Right ventricle myocardium inferior (tissue), 1 donor: ENCODE data around the gene TP53BP2. TPM values are rescaled to one million over a fixed set of nuclear protein-coding genes. Genes with fewer than 3 reads are reported as not detected.
"Not testable (repeated sequence)": the region's sequence is repeated elsewhere in the genome, so short reads cannot be mapped to it uniquely, and the experiment has no call there.

Source experiments
- ATAC-seq: fragments of 200-7000 bp; cut with Tn5 transposase; one replicate; pipeline ENCODE4 v1.9.1; 2020; ENCODE audit warnings: mild to moderate bottlenecking, moderate library complexity
- DNase-seq: peaks from one replicate; pipeline ENCODE4 v3.0.0; 2021; ENCODE audit errors: missing footprints
- intact Hi-C: fragments of 100-400 bp; cut with DNase I; formaldehyde crosslinking; loops from one replicate; pipeline ENCODE4 v1.11.0; 2022
- total RNA-seq: library from RNA; stranded (reverse); fragmentation: NEBNext Ultra II Directional; extraction: Animal tissue kit (Norgen Biotek cat#: 25700); gene quantifications from one replicate; pipeline ENCODE4 v1.2.1, GENCODE V29; 2021
- donor health status: DM: no; HTN: yes; CAD: no; lungs with severe emphysema.

The TP53BP2 gene
- total RNA-seq, 1 donor from 2014 or later, result 18.7 TPM

GRCh38 chr1:223860051-223860622, 14.4 kb upstream of the TP53BP2 start:
- intact Hi-C loops, result no loop called here
- ATAC-seq, result no peak

DNA sequence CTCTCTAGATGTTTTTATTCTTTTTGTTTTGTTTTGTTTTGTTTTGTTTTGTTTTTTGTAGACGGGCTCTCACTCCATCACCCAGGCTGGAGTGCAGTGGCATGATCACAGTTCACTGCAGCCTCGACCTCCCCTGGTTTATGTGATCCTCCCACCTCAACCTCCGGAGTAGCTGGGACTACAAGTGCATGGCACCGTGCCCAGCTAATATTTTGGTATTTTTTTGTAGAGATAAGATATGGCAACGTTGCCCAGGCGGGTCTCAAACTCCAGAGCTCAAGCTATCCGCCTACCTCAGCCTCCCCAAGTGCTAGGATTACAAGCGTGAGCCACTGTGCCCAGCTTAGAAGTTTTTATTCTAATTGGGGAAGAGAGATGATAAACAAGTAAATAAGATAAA, 13.3 kb upstream of the TP53BP2 start:
- DNase-seq (no peak), ATAC-seq (no peak)

More at GRCh38 chr1:223860051-223860622, 14.4 kb upstream of the TP53BP2 start:
- no peak for DNase-seq

GRCh38 chr1:223856386-223856785, 10.6 kb upstream of the TP53BP2 start:
- ATAC-seq, result no peak
- intact Hi-C loops, result no loop called here
- DNase-seq, result no peak

More for the DNA sequence above, 13.3 kb upstream of the TP53BP2 start:
- intact Hi-C loops, result no loop called here

DNA sequence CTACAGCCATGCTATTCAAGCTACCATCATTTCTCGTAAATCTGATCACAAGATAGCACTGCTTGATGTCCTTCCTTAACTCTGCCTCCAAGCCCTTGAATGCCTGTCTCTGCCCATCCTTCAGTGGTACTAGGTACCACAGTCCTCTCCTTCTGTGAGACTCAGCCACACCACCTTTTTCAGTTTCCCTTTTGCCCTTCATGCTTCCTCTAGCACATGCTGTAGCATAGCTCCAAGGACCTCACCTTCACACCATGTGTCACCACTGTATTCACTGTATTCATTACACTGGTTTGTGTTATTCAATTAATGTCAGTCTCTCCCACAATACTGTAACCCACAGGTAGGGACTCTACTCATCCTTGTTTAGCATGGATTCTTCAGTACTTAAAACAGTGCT, 8.0 kb upstream of the TP53BP2 start:
- DNase-seq (no peak), ATAC-seq (no peak)
- intact Hi-C loops, result no loop called here

DNA sequence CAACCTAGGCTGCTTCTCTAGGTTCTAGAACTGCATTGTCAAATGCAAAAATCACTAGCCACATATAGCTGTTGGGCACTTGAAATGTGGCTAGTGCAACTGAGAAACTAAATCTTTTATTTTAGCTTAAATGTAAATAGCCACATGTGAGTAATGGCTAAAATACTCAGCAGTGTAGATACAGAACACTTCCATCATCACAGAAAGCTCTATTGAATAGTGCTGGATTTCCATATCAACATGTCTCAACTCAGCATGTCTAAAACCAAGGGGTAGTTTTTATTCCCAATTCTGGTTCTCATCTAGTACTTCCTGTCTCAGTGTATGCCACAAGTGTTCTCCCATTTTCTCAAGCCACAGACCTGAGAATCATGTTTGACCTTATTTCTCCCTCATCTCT, 7.5 kb upstream of the TP53BP2 start:
- DNase-seq, result no peak
- intact Hi-C loops, result no loop called here
- no peak for ATAC-seq

DNA sequence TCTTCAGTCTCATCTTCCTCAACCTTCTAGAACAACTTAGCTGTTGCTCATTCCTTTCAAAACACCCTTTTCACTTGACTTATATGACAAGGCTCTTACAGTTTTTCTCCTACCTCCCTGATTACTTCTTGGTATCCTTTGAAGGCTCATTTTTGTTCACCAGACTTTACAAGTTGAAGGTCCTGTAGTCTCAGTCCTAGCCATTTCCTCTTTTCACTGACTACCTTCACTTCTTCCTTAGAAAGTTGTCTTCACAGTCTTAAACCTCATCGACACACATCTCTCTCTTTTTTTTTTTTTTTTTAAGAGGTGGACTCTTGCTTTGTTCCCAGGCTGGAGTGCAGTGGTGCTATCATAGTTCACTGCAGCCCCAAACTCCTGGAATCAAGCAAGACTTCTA, 6.6 kb upstream of the TP53BP2 start:
- no peak for DNase-seq
- intact Hi-C loops, result no loop called here
- ATAC-seq, result no peak

DNA sequence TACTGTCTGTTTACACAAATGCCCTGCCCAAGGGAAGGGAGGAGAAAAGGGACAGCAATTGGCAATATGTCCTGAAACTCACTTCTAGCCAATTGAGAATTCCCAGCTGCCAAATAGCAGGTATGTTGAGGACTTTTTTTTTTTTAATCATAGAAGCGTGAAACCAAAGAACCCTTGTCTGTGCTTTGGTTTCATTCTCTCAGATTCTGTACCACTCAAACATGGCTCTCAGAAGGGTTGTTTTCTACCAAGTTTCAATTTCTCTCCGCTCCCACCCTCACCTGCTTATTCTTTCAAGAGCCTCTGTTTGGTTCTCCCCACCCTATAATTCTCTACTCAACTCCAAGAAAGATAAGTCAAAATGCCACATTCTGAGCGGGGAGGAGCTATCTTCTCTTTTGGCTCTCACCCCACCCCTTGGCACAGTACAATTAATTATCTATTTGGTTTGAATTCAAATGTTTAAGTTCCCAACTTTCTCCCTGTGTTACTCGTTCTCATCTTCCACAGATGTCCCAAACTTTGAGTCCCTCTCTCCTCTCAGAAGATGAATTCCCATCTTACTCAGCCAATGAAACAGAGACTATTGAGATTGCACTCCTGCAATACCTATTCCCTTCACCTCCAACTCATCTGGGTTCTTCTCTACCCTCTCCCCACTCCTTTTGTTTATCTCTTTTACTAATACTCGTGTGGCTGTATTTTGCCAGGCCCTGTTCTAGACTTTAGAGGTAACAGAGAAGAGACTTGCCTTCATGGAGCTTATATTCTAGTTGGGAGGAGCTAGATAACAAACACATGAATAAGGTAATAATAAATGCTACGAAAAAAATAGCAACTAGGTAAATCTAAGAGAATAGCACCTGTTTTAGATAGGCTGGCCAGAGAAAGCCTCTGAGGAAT, 3.9 kb upstream of the TP53BP2 start:
- DNase-seq (no peak), ATAC-seq (no peak)
- intact Hi-C loops, result loop anchor here (5.0 kb wide), 1 partner anchor 137 kb away; the partner anchor contains the start of gene CAPN2

GRCh38 chr1:223848536-223848935, 2.8 kb upstream of the TP53BP2 start:
- no peak for DNase-seq
- ATAC-seq, result no peak
- intact Hi-C loops, result loop anchor here (5.0 kb wide), 1 partner anchor 136 kb away; the partner anchor contains the start of gene CAPN2

- ATAC-seq (no peak), DNase-seq (no peak)
- intact Hi-C loops, result loop anchor here (5.0 kb wide), 1 partner anchor 136 kb away; the partner anchor contains the start of gene CAPN2
Measured at GRCh38 chr1:223847781-223848345, 2.1 kb upstream of the TP53BP2 start.

- ATAC-seq (peak; percentile 1), DNase-seq (peak; percentile 82)
- intact Hi-C loops, result loop anchor here (5.0 kb wide), 1 partner anchor 133 kb away; the partner anchor contains the start of gene CAPN2
Measured at GRCh38 chr1:223845037-223845809, 524 bp downstream of the TP53BP2 start.

DNA sequence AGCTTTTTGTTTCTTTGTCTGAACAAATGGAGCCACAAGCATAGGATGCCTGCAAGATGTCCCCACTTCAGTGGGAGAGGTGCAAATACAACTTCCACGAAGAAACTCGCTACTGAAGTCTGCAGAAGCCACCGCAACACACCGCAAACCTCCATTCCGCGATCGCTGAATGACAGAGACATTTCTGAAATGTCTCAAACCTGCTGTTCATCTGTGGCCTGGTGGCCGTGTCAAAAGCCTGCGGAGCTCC, 1.0 kb downstream of the TP53BP2 start:
- ATAC-seq, result no peak
- DNase-seq, result no peak
- intact Hi-C loops, result loop anchor here (5.0 kb wide), 1 partner anchor 132 kb away; the partner anchor contains the start of gene CAPN2

GRCh38 chr1:223843934-223844786, 1.6 kb downstream of the TP53BP2 start:
- ATAC-seq, result no peak
- intact Hi-C loops, result loop anchor here (2.0 kb wide), 1 partner anchor 31 kb away; no protein-coding TSS in a partner anchor
- no peak for DNase-seq

- DNase-seq (no peak), ATAC-seq (no peak)
- intact Hi-C loops, result loop anchor here (2.0 kb wide), 1 partner anchor 30 kb away; no protein-coding TSS in a partner anchor
Measured at GRCh38 chr1:223842784-223843183, 3.0 kb downstream of the TP53BP2 start.

DNA sequence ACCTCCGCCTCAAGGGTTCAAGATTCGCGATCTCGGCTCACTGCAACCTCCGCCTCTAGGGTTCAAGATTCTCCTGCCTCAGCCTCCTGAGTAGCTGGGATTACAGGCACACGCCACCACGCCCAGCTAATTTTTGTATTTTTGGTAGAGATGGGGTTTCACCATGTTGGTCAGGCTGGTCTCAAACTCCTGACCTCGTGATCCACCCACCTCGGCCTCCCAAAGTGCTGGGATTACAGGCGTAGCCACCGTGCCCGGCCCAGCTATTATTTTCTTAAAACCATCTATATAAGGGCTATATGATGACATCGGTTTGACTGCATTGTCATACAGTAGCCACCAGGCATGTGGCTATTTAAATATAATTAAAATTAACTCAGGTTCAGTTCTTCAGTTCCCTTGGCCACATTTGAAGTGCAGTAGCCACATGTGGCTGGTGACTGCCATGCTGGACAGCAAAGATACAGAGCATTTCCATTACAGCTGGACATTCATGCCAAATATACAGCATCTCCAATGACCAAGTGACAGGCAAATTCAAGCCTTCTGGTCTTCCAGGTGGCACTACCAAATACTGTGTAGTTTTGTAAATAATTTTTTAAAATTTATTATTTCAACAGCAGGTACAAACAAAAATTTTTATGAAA, 3.6 kb downstream of the TP53BP2 start:
- intact Hi-C loops, result loop anchor here (2.0 kb wide), 1 partner anchor 29 kb away; no protein-coding TSS in a partner anchor

GRCh38 chr1:223840254-223840653, 5.5 kb downstream of the TP53BP2 start:
- intact Hi-C loops, result no loop called here
- ATAC-seq, result no peak

More for the DNA sequence above, 3.6 kb downstream of the TP53BP2 start:
- not testable (repeated sequence) for DNase-seq, ATAC-seq

DNA sequence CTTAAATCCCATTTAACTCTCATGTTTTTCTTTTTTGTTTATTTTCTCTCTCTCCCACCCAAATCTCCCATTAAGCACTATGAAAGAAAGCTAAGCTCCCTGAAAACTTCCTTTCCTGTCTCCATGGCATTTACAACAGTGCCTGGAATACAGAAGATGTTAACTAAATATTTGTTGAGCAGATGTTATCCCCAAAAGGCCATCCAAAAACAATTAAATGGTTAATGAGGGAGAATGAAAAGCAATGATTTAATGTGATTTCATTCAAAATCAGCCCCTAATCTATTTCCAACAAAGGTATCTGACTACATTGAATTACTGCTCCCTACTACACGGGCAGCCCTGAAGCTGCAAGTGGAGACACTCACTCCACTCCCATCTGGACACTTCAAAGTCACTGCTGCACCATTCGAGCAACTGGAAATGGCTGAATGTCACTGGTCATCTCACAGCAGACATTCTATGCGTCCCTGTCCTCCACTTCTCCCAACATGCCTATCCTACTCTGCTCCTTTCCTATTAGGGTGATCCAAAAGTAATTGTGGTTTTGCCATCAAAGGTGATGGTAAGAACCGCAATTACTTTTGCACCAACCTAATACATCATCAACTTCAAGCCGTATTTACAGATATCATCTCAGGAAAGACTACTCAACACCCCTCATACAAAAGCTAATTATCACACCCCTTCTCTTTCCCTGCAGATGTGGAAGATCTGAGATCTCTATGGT, 7.5 kb downstream of the TP53BP2 start:
- intact Hi-C loops, result no loop called here

More at GRCh38 chr1:223840254-223840653, 5.5 kb downstream of the TP53BP2 start:
- DNase-seq, result no peak

DNA sequence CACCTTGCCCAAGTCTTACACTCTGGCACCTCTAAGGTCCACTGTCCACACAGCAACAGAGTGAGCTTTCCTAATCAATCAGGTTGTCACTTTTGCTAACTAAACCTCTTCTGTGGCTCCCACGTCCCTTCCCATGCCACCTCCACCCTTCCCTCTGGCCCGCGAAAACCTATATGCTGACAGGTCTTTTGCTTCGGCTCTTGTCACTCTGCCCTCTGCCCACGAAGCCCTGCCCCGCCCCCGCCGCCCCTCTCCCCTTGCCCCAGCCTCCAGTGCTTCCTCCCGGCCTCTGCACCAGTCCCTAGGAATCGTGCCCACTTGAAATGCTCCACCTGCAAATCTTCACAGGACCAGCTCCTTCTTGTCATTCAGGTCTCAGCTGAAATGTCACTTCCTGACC, 8.1 kb downstream of the TP53BP2 start:
- no peak for ATAC-seq
- no peak for DNase-seq
- intact Hi-C loops, result no loop called here

More for the DNA sequence above, 7.5 kb downstream of the TP53BP2 start:
- DNase-seq (no peak), ATAC-seq (no peak)
